Neural cell (in vitro differentiated cells): ENCODE measurements around the gene FKBP3. TPM values are rescaled to one million over a fixed set of nuclear protein-coding genes. Genes with fewer than 3 reads are reported as not detected.

Source experiments
- H2AFZ ChIP-seq: fragments of 200-600, 300-800 bp; sonication (generic), shearing (Covaris generic); 2 replicates; pipeline ENCODE4 v1.6.0; 2014; ENCODE audit warnings: low read depth, mild to moderate bottlenecking, antibody characterized with exemption, low read length, moderate library complexity
- H3F3A ChIP-seq: fragments of 200-600 bp; shearing (Covaris generic); 2 replicates; pipeline ENCODE4 v1.6.1; 2016; ENCODE audit warnings: mild to moderate bottlenecking, moderate library complexity, mixed read lengths, antibody characterized with exemption, low read length; ENCODE audit not compliant: insufficient read depth, poor library complexity, severe bottlenecking
- H3K27ac ChIP-seq: fragments of 200-600, 300-800 bp; sonication (generic), shearing (Covaris generic); 2 replicates; pipeline ENCODE4 v1.5.1; 2014; ENCODE audit warnings: mild to moderate bottlenecking, low read length, moderate library complexity
- H3K27me3 ChIP-seq: fragments of 300-800, 200-600 bp; sonication (generic), shearing (Covaris generic); 2 replicates; pipeline ENCODE4 v1.6.0; 2014; ENCODE audit warnings: mild to moderate bottlenecking, low read depth, low read length, moderate library complexity; ENCODE audit not compliant: insufficient read depth
- H3K36me3 ChIP-seq: fragments of 300-800, 200-600 bp; sonication (generic), shearing (Covaris generic); 2 replicates; pipeline ENCODE4 v1.5.1; 2014; ENCODE audit warnings: mild to moderate bottlenecking, antibody characterized with exemption, low read length, moderate library complexity; ENCODE audit not compliant: insufficient read depth
- H3K4me2 ChIP-seq: fragments of 300-800, 200-600 bp; sonication (generic), shearing (Covaris generic); 2 replicates; pipeline ENCODE4 v1.6.0; 2014; ENCODE audit warnings: mild to moderate bottlenecking, low read length
- H3K4me3 ChIP-seq: fragments of 300-800, 200-600 bp; sonication (generic), shearing (Covaris generic); 2 replicates; pipeline ENCODE4 v1.5.1; 2014; ENCODE audit warnings: mild to moderate bottlenecking, low read length, moderate library complexity
- H3K79me2 ChIP-seq: fragments of 200-600 bp; shearing (Covaris generic); replicated peaks from 2 replicates; pipeline ENCODE4 v1.6.0; 2014; ENCODE audit warnings: mild to moderate bottlenecking, low read length, moderate library complexity; ENCODE audit not compliant: insufficient read depth
- H3K9ac ChIP-seq: fragments of 300-800, 200-600 bp; sonication (generic), shearing (Covaris generic); 2 replicates; pipeline ENCODE4 v1.6.1; 2016; ENCODE audit warnings: mild to moderate bottlenecking, low read length, mixed read lengths
- H3K9me2 ChIP-seq: fragments of 200-600 bp; shearing (Covaris generic); 2 replicates; pipeline ENCODE4 v1.6.1; 2016; ENCODE audit warnings: mild to moderate bottlenecking, low read length, mixed read lengths; ENCODE audit not compliant: insufficient read depth
- H3K9me3 ChIP-seq: fragments of 200-600, 300-800 bp; sonication (generic), shearing (Covaris generic); 2 replicates; pipeline ENCODE4 v1.6.1; 2016; ENCODE audit warnings: mild to moderate bottlenecking, mixed run types, low read length, moderate library complexity, mixed read lengths
- H4K20me1 ChIP-seq: fragments of 200-600 bp; shearing (Covaris generic); 2 replicates; pipeline ENCODE4 v1.6.1; 2016; ENCODE audit warnings: mild to moderate bottlenecking, mixed run types; ENCODE audit not compliant: insufficient read depth
- EP300 ChIP-seq: fragments of 450-650 bp; conservative IDR thresholded peaks from 2 replicates; pipeline ENCODE4 v1.6.1; 2014; ENCODE audit warnings: antibody characterized with exemption, mild to moderate bottlenecking, moderate library complexity; ENCODE audit not compliant: poor library complexity, severe bottlenecking
- EZH2 ChIP-seq: fragments of 200-600, 300-800 bp; shearing (Covaris generic), sonication (generic); IDR thresholded peaks from 2 replicates; pipeline ENCODE4 v1.6.1; 2014; ENCODE audit warnings: antibody characterized with exemption, low read length, borderline replicate concordance, mild to moderate bottlenecking; ENCODE audit not compliant: insufficient read depth, poor library complexity, severe bottlenecking
- MXI1 ChIP-seq: fragments of 450-650 bp; conservative IDR thresholded peaks from 2 replicates; pipeline ENCODE4 v1.6.1; 2014; ENCODE audit warnings: antibody characterized with exemption, mild to moderate bottlenecking; ENCODE audit not compliant: poor library complexity, severe bottlenecking
- POLR2AphosphoS5 ChIP-seq: IDR thresholded peaks from 2 replicates; pipeline ENCODE4 v1.6.1; 2012
- RAD21 ChIP-seq: fragments of 450-650 bp; conservative IDR thresholded peaks from 2 replicates; pipeline ENCODE4 v1.6.1; 2014; ENCODE audit warnings: antibody characterized with exemption, mild to moderate bottlenecking, moderate library complexity
- SMC3 ChIP-seq: fragments of 450-650 bp; conservative IDR thresholded peaks from 2 replicates; pipeline ENCODE4 v1.6.1; 2014; ENCODE audit warnings: antibody characterized with exemption, mild to moderate bottlenecking, moderate library complexity; ENCODE audit not compliant: poor library complexity
- TAF1 ChIP-seq: IDR thresholded peaks from 2 replicates; pipeline ENCODE4 v1.6.1; 2012; ENCODE audit warnings: low read depth
- polyA plus RNA-seq: library from polyadenylated mRNA; depleted of rRNA; stranded (reverse); fragments of >200 nt; gene quantifications from 2 replicates; pipeline ENCODE4 v1.2.3, GENCODE V29; 2014
- TF ChIP-seq, protein P1 (sequence below): fragments of 450-650 bp; IDR thresholded peaks from 2 replicates; pipeline ENCODE4 v1.5.1; 2014; ENCODE audit warnings: antibody characterized with exemption, mild to moderate bottlenecking, moderate library complexity; ENCODE audit not compliant: poor library complexity, severe bottlenecking
- TF ChIP-seq, protein P2 (sequence below): IDR thresholded peaks from 2 replicates; pipeline ENCODE4 v1.6.1; 2012; ENCODE audit warnings: borderline replicate concordance

FKBP3 gene
- polyA plus RNA-seq, 1 donor from 2014 or later: 189 TPM

DNA sequence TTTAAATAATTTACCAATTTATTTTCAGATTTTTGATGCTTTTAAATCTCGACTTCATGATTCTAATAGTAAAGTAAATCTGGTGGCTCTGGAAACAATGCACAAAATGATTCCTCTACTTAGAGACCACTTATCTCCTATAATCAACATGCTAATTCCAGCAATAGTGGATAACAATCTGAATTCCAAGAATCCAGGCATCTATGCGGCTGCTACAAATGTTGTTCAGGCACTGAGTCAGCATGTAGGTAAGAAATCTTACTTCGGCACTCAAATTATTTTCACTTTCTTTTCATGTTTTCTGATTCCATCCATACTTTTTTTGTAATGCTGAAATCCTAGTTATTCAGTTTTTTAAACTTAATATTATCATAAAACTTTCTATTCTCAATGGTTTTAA, 65.9 kb downstream of the FKBP3 start:
- H3K4me3 ChIP-seq: no peak overlapping the region
- no peak overlapping the region for H3K9ac ChIP-seq
- no peaks in the 10 kb centered on the region for H3K9me2 ChIP-seq
- TF ChIP-seq, protein P1, sequence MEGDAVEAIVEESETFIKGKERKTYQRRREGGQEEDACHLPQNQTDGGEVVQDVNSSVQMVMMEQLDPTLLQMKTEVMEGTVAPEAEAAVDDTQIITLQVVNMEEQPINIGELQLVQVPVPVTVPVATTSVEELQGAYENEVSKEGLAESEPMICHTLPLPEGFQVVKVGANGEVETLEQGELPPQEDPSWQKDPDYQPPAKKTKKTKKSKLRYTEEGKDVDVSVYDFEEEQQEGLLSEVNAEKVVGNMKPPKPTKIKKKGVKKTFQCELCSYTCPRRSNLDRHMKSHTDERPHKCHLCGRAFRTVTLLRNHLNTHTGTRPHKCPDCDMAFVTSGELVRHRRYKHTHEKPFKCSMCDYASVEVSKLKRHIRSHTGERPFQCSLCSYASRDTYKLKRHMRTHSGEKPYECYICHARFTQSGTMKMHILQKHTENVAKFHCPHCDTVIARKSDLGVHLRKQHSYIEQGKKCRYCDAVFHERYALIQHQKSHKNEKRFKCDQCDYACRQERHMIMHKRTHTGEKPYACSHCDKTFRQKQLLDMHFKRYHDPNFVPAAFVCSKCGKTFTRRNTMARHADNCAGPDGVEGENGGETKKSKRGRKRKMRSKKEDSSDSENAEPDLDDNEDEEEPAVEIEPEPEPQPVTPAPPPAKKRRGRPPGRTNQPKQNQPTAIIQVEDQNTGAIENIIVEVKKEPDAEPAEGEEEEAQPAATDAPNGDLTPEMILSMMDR: no peak
- no peaks in the 10 kb centered on the region for H4K20me1 ChIP-seq
- H3K79me2 ChIP-seq: no peaks in the 10 kb centered on the region
- no peak overlapping the region for H2AFZ ChIP-seq
- no peaks in the 10 kb centered on the region for H3F3A ChIP-seq
- no peak overlapping the region for H3K27ac ChIP-seq
- H3K4me2 ChIP-seq: no peak overlapping the region
- H3K27me3 ChIP-seq: no peaks in the 10 kb centered on the region
- no peaks in the 10 kb centered on the region for H3K36me3 ChIP-seq
- no peaks in the 10 kb centered on the region for H3K9me3 ChIP-seq

DNA sequence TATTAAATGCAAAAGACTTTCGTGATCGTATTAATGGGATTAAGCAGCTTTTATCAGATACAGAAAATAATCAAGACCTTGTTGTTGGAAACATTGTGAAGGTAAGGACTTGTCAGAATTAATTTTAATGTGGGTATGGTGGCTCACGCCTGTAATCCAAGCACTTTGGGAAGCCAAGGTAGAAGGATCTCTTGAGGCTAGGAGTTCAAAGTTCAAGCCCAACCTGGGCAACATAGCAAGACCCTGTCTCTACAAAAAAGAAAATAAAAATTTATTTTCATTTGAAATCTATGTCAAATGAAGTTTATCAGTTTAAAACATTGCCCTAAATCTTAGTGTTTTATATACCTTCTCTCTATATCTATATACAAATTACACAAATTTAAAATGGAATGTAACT, 67.6 kb downstream of the FKBP3 start:
- Histone ChIP-seq H3F3A (no peaks in the 10 kb centered on the region), H3K9me2 (no peaks in the 10 kb centered on the region), H3K9me3 (no peaks in the 10 kb centered on the region), H2AFZ (no peak overlapping the region), H3K9ac (no peak overlapping the region), H3K36me3 (no peaks in the 10 kb centered on the region), H3K27me3 (no peaks in the 10 kb centered on the region), H3K27ac (no peak overlapping the region), H3K79me2 (no peaks in the 10 kb centered on the region), H3K4me3 (no peak overlapping the region), H4K20me1 (no peaks in the 10 kb centered on the region), H3K4me2 (no peak overlapping the region)
- no peak for TF ChIP-seq MXI1
- no peak for TF ChIP-seq EP300
- TF ChIP-seq, protein P2, sequence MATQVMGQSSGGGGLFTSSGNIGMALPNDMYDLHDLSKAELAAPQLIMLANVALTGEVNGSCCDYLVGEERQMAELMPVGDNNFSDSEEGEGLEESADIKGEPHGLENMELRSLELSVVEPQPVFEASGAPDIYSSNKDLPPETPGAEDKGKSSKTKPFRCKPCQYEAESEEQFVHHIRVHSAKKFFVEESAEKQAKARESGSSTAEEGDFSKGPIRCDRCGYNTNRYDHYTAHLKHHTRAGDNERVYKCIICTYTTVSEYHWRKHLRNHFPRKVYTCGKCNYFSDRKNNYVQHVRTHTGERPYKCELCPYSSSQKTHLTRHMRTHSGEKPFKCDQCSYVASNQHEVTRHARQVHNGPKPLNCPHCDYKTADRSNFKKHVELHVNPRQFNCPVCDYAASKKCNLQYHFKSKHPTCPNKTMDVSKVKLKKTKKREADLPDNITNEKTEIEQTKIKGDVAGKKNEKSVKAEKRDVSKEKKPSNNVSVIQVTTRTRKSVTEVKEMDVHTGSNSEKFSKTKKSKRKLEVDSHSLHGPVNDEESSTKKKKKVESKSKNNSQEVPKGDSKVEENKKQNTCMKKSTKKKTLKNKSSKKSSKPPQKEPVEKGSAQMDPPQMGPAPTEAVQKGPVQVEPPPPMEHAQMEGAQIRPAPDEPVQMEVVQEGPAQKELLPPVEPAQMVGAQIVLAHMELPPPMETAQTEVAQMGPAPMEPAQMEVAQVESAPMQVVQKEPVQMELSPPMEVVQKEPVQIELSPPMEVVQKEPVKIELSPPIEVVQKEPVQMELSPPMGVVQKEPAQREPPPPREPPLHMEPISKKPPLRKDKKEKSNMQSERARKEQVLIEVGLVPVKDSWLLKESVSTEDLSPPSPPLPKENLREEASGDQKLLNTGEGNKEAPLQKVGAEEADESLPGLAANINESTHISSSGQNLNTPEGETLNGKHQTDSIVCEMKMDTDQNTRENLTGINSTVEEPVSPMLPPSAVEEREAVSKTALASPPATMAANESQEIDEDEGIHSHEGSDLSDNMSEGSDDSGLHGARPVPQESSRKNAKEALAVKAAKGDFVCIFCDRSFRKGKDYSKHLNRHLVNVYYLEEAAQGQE: no peak
- no peak for TF ChIP-seq TAF1
- no peak for TF ChIP-seq POLR2AphosphoS5
- no peak for TF ChIP-seq SMC3
- no peak for TF ChIP-seq RAD21
- TF ChIP-seq, protein P1: no peak
- no peak for TF ChIP-seq EZH2
